WTC11 (cell line): ENCODE results near the gene RCN2. TPM values are rescaled to one million over a fixed set of nuclear protein-coding genes. Genes with fewer than 3 reads are reported as not detected.

Source experiments
- ATAC-seq: fragments of 200-7000 bp; cut with Tn5 transposase; 2 replicates; pipeline ENCODE4 v1.10.0; 2021; ENCODE audit warnings: mild to moderate bottlenecking, moderate library complexity
- CTCF ChIA-PET: fragments of 300-600 bp; sonication (Branson Sonifier 250); formaldehyde crosslinking; loops from one replicate; lab custom pipeline; 2021; ENCODE audit warnings: antibody characterized with exemption; lab: Charles Lee
- POLR2A ChIA-PET: fragments of 350-600 bp; sonication (Branson Sonifier 250); formaldehyde crosslinking; loops from one replicate; lab custom pipeline; 2021; ENCODE audit warnings: antibody characterized with exemption; lab: Charles Lee
- DNase-seq: peaks from one replicate; pipeline ENCODE4 v3.0.0; 2021; ENCODE audit warnings: low spot score
- H3K27ac Mint-ChIP-seq: 2 replicates; pipeline ENCODE4 v1.8.0; 2021; ENCODE audit warnings: mixed read lengths
- H3K27me3 Mint-ChIP-seq: 2 replicates; pipeline ENCODE4 v1.8.0; 2021; ENCODE audit warnings: low read depth, mild to moderate bottlenecking, moderate library complexity, mixed read lengths
- H3K36me3 Mint-ChIP-seq: 2 replicates; pipeline ENCODE4 v1.8.0; 2021; ENCODE audit warnings: mixed read lengths
- H3K4me1 Mint-ChIP-seq: 2 replicates; pipeline ENCODE4 v1.8.0; 2022; ENCODE audit warnings: mixed read lengths
- H3K4me3 Mint-ChIP-seq: 2 replicates; pipeline ENCODE4 v1.8.0; 2021; ENCODE audit warnings: mild to moderate bottlenecking, moderate library complexity, mixed read lengths
- H3K9me3 Mint-ChIP-seq: 2 replicates; pipeline ENCODE4 v1.8.0; 2021; ENCODE audit warnings: mixed read lengths
- CREM ChIP-seq: sonication (generic); formaldehyde crosslinking; IDR thresholded peaks from 2 replicates; pipeline ENCODE4 v1.8.1; 2022; ENCODE audit warnings: mild to moderate bottlenecking, missing genetic modification reagents, moderate library complexity
- EMX1 ChIP-seq: fragments of 250-450 bp; sonication (Bioruptor Pico); IDR thresholded peaks from 2 replicates; pipeline ENCODE4 v1.8.0; 2021; ENCODE audit warnings: mild to moderate bottlenecking
- ESRRA ChIP-seq: sonication (generic); formaldehyde crosslinking; IDR thresholded peaks from 2 replicates; pipeline ENCODE4 v1.8.1; 2022; ENCODE audit warnings: mild to moderate bottlenecking, missing genetic modification reagents, borderline replicate concordance
- FOXK1 ChIP-seq: sonication (generic); formaldehyde crosslinking; IDR thresholded peaks from 2 replicates; pipeline ENCODE4 v1.8.0; 2022; ENCODE audit warnings: mild to moderate bottlenecking, moderate library complexity, missing genetic modification reagents
- GTF2I ChIP-seq: fragments of 250-450 bp; sonication (Bioruptor Pico); conservative IDR thresholded peaks from 2 replicates; pipeline ENCODE4 v1.4.0; 2021; ENCODE audit warnings: mild to moderate bottlenecking
- HMGA2 ChIP-seq: fragments of 250-450 bp; sonication (Bioruptor Pico); IDR thresholded peaks from 2 replicates; pipeline ENCODE4 v1.4.0; 2021; ENCODE audit warnings: mild to moderate bottlenecking, moderate library complexity
- IRF2 ChIP-seq: sonication (generic); formaldehyde crosslinking; IDR thresholded peaks from 2 replicates; pipeline ENCODE4 v1.8.0; 2022; ENCODE audit warnings: low read depth, missing genetic modification reagents, borderline replicate concordance
- JAZF1 ChIP-seq: fragments of 250-450 bp; sonication (Bioruptor Pico); IDR thresholded peaks from 2 replicates; pipeline ENCODE4 v1.9.0; 2021; ENCODE audit warnings: moderate library complexity, mild to moderate bottlenecking, inconsistent platforms
- MYBL2 ChIP-seq: sonication (generic); formaldehyde crosslinking; IDR thresholded peaks from 2 replicates; pipeline ENCODE4 v1.8.1; 2023; ENCODE audit warnings: mild to moderate bottlenecking, moderate library complexity, missing genetic modification reagents
- NR2C2 ChIP-seq: sonication (generic); formaldehyde crosslinking; IDR thresholded peaks from 2 replicates; pipeline ENCODE4 v1.8.0; 2022; ENCODE audit warnings: mild to moderate bottlenecking, missing genetic modification reagents
- OVOL2 ChIP-seq: fragments of 250-450 bp; sonication (Bioruptor Pico); IDR thresholded peaks from 2 replicates; pipeline ENCODE4 v1.9.0; 2021; ENCODE audit warnings: mild to moderate bottlenecking, borderline replicate concordance
- RELA ChIP-seq: sonication (generic); formaldehyde crosslinking; IDR thresholded peaks from 2 replicates; pipeline ENCODE4 v1.8.1; 2022; ENCODE audit warnings: missing genetic modification reagents, mild to moderate bottlenecking, borderline replicate concordance
- RORB ChIP-seq: fragments of 250-450 bp; sonication (Bioruptor Pico); IDR thresholded peaks from 2 replicates; pipeline ENCODE4 v1.9.0; 2021; ENCODE audit warnings: mild to moderate bottlenecking
- SMAD3 ChIP-seq: sonication (generic); formaldehyde crosslinking; IDR thresholded peaks from 2 replicates; pipeline ENCODE4 v1.8.0; 2022; ENCODE audit warnings: missing genetic modification reagents, mild to moderate bottlenecking, borderline replicate concordance
- SP1 ChIP-seq: sonication (generic); formaldehyde crosslinking; conservative IDR thresholded peaks from 2 replicates; pipeline ENCODE4 v1.8.1; 2022; ENCODE audit warnings: missing genetic modification reagents
- ZNF219 ChIP-seq: sonication (generic); formaldehyde crosslinking; IDR thresholded peaks from 2 replicates; pipeline ENCODE4 v1.8.0; 2023; ENCODE audit warnings: missing genetic modification reagents, mild to moderate bottlenecking, borderline replicate concordance
- total RNA-seq: library from RNA; stranded (reverse); gene quantifications from 3 replicates; pipeline ENCODE4 v1.2.3, GENCODE V29; 2021
- TF ChIP-seq, protein P1 (sequence below): sonication (generic); formaldehyde crosslinking; IDR thresholded peaks from 2 replicates; pipeline ENCODE4 v1.8.1; 2023; ENCODE audit warnings: mild to moderate bottlenecking, missing genetic modification reagents, moderate library complexity
- TF ChIP-seq, protein P2 (sequence below): fragments of 200-600 bp; IDR thresholded peaks from 2 replicates; pipeline ENCODE4 v1.8.0; 2022; ENCODE audit warnings: antibody characterized with exemption

RCN2 gene
- total RNA-seq, 1 experiment from 2014 or later: 112 TPM

DNA sequence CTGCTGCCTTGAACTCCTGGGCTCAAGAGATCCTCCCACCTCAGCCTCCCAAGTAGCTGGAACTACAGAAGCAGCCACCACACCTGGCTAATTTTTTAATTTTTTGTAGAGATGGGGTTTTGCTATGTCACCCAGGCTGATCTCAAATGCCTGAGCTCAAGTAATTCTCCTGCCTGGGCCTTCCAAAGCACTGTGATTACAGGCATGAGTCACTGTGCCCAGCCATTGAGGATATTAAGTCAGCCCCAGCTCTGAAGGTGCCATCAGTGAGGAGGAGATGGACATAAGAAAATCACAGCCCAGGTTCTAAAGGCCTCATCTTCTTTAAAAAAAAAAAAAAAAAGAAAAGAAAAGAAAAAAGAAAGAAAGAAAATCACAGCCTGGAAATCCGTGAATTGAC lies 36.8 kb downstream of the RCN2 start:
- POLR2A ChIA-PET: interaction anchor here (0.7 kb wide), 1 partner anchor 787 kb away, joined by 3 read pairs; no protein-coding TSS in a partner anchor
- CTCF ChIA-PET: interaction anchor here (0.7 to 0.8 kb wide), 2 partner anchors 56 to 299 kb away, joined by 4 to 6 read pairs; no protein-coding TSS in a partner anchor
- no peak for ATAC-seq

DNA sequence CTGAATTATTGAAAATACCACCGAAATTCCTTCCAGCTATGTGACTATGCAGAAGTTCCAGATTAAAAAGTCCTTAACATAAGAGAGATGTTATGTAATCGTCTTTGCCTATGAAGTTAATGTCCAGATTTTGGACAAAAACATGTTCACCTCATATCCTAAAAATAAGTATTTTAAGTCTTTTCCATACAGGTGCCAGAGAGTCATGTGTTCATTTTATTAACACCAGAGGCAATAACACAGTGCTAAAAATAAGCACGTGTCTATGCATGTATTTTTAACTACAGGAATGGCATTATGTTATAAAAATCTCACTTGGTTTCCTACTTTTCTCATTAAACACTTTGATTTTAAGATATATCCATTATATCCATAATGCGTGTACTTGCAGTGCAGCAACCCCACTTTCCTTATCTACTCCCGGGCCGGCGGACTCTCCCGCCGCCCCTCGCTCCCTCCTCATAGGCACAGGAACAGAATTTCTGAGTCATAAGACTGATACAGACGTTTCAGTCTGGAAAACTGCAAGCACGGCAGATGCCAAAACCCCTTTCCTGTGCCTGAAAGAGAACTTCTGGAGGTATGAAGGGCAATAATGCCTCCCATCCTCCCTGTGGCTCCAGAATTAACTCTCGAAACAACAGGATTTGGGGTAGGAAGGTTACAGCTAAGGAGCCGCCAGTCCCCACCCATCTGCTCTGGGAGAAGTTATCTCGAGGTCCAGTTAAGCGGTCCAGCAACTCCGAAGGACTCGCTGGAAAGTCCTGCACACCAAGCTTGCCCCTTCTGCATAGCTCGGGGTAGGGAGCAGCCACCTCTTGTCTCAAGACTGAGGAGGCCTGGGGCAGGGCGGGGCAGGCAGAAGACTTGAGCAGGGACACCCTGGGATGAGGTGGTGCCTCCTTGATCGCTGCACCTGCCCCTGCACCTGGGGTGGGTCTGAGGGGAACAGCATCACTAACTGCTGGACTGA lies 41.1 kb downstream of the RCN2 start:
- Mint-ChIP-seq H3K27ac (no peak overlapping the region), H3K9me3 (no peaks in the 10 kb centered on the region), H3K4me1 (peaks cover 4% of the 10 kb centered on the region), H3K4me3 (no peak overlapping the region), H3K36me3 (no peaks in the 10 kb centered on the region), H3K27me3 (no peaks in the 10 kb centered on the region)
- ATAC-seq (peak; percentile 57), DNase-seq (no peak)
- no peak for TF ChIP-seq NR2C2
- TF ChIP-seq HMGA2 (CRISPR knock-in tag): no peak
- TF ChIP-seq RORB (CRISPR knock-in tag): no peak
- TF ChIP-seq ESRRA (CRISPR knock-in tag): no peak
- no peak for TF ChIP-seq IRF2 (CRISPR knock-in tag)
- no peak for TF ChIP-seq RELA (CRISPR knock-in tag)
- no peak for TF ChIP-seq GTF2I
- ChIA-PET CTCF (interaction anchor here (0.8 to 3.9 kb wide), 39 partner anchors 9 to 661 kb away, joined by 3 to 41 read pairs (median 6); partner anchors contain the start of gene TSPAN3), POLR2A (interaction anchor here (1.5 kb wide), 1 partner anchor 62 kb away, joined by 3 read pairs; no protein-coding TSS in a partner anchor)

More for the DNA sequence above, 36.8 kb downstream of the RCN2 start:
- H3K27ac Mint-ChIP-seq: no peak overlapping the region
- peaks cover 7% of the 10 kb centered on the region; the same call in 1 of the 2 replicates for H3K4me1 Mint-ChIP-seq
- no peaks in the 10 kb centered on the region for H3K36me3 Mint-ChIP-seq
- no peaks in the 10 kb centered on the region for H3K9me3 Mint-ChIP-seq
- no peak for DNase-seq
- H3K27me3 Mint-ChIP-seq: no peaks in the 10 kb centered on the region
- H3K4me3 Mint-ChIP-seq: no peak overlapping the region
- TF ChIP-seq FOXK1: no peak
- TF ChIP-seq EMX1: no peak
- TF ChIP-seq JAZF1 (CRISPR knock-in tag): no peak
- TF ChIP-seq, protein P1, sequence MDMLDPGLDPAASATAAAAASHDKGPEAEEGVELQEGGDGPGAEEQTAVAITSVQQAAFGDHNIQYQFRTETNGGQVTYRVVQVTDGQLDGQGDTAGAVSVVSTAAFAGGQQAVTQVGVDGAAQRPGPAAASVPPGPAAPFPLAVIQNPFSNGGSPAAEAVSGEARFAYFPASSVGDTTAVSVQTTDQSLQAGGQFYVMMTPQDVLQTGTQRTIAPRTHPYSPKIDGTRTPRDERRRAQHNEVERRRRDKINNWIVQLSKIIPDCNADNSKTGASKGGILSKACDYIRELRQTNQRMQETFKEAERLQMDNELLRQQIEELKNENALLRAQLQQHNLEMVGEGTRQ: no peak
- TF ChIP-seq OVOL2 (CRISPR knock-in tag): no peak
- no peak for TF ChIP-seq ZNF219

DNA sequence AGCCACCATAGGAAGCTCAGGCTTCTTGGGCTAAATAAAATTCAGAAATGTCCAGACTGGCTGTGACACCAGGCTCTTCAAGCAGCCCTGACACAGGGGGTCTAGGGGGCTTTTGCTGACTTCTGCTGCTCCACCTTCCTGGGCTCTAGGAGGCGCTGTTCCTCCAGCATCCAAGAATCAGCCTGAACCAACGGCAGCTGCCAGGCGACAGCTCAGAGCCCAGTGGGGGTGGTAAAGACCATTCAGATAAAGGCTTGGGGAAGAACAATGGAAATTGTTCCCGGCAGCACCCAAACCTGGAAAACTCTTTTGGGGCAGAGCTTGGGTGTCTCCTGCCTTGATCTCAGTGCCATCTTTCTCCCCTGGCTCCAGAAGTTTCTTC lies 41.8 kb downstream of the RCN2 start:
- H3K4me3 Mint-ChIP-seq: no peak overlapping the region
- H3K36me3 Mint-ChIP-seq: 0 out of 2 replicates have a peak, but pooled peaks cover under 1% of the 10 kb centered on the region
- no peaks in the 10 kb centered on the region for H3K27me3 Mint-ChIP-seq
- POLR2A ChIA-PET: interaction anchor here (1.5 kb wide), 1 partner anchor 61 kb away, joined by 3 read pairs; no protein-coding TSS in a partner anchor
- TF ChIP-seq, protein P2, sequence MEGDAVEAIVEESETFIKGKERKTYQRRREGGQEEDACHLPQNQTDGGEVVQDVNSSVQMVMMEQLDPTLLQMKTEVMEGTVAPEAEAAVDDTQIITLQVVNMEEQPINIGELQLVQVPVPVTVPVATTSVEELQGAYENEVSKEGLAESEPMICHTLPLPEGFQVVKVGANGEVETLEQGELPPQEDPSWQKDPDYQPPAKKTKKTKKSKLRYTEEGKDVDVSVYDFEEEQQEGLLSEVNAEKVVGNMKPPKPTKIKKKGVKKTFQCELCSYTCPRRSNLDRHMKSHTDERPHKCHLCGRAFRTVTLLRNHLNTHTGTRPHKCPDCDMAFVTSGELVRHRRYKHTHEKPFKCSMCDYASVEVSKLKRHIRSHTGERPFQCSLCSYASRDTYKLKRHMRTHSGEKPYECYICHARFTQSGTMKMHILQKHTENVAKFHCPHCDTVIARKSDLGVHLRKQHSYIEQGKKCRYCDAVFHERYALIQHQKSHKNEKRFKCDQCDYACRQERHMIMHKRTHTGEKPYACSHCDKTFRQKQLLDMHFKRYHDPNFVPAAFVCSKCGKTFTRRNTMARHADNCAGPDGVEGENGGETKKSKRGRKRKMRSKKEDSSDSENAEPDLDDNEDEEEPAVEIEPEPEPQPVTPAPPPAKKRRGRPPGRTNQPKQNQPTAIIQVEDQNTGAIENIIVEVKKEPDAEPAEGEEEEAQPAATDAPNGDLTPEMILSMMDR: peak; percentile 67
- TF ChIP-seq SP1 (0 out of 2 replicates have a peak, but pooled peaks have one; percentile 22), MYBL2 (CRISPR knock-in tag) (no peak)
- peaks cover 3% of the 10 kb centered on the region for H3K9me3 Mint-ChIP-seq
- peak; percentile 97 for ATAC-seq
- peaks cover 4% of the 10 kb centered on the region for H3K4me1 Mint-ChIP-seq
- H3K27ac Mint-ChIP-seq: no peak overlapping the region
- CTCF ChIA-PET: interaction anchor here (0.6 to 3.9 kb wide), 46 partner anchors 10 to 660 kb away, joined by 3 to 41 read pairs (median 5); partner anchors contain the start of genes PSTPIP1 and TSPAN3
- peak; percentile 84 for DNase-seq

DNA sequence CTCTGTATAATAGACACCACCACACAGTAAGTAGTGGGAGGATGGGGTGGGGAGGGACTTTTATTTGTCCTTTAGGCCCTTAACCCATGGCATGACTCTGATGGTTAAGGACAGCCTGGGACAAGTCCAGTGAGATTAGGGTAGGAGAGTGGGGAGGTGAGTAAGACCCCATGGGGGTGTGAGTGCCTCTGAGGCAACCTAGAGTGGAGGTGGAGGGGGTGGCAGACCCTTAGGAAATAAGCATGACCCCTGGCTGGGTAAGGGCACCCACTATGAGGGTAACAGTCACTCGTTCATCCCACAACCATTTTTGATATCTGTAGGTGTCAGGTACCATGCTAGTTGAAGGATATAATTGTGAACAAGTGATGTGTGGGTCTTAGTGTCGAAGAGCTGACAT lies 42.4 kb downstream of the RCN2 start:
- peaks cover 4% of the 10 kb centered on the region for H3K4me1 Mint-ChIP-seq
- H3K9me3 Mint-ChIP-seq: peaks cover 6% of the 10 kb centered on the region
- DNase-seq (no peak), ATAC-seq (no peak)
- H3K27ac Mint-ChIP-seq: no peak overlapping the region
- 0 out of 2 replicates have a peak, but pooled peaks cover 3% of the 10 kb centered on the region for H3K36me3 Mint-ChIP-seq
- TF ChIP-seq SMAD3 (CRISPR knock-in tag): no peak
- no peak for TF ChIP-seq CREM (CRISPR knock-in tag)
- no peak for TF ChIP-seq GTF2I
- TF ChIP-seq, protein P1: no peak
- H3K27me3 Mint-ChIP-seq: no peaks in the 10 kb centered on the region
- no peak overlapping the region for H3K4me3 Mint-ChIP-seq
- ChIA-PET CTCF (interaction anchor here (0.6 to 3.9 kb wide), 46 partner anchors 9 to 660 kb away, joined by 3 to 41 read pairs (median 5); partner anchors contain the start of genes PSTPIP1 and TSPAN3), POLR2A (interaction anchor here (1.5 kb wide), 1 partner anchor 61 kb away, joined by 3 read pairs; no protein-coding TSS in a partner anchor)
